Left lung (tissue), 14 donors: Measurements from ENCODE around the gene SASS6. TPM values are rescaled to one million over a fixed set of nuclear protein-coding genes. Genes with fewer than 3 reads are reported as not detected.

Experiments
- ATAC-seq: fragments of 200-7000 bp; cut with Tn5 transposase; one replicate; pipeline ENCODE4 v1.9.1; 2020; ENCODE audit warnings: moderate library complexity
- DNase-seq, 4 donors: peaks; one replicate each; pipeline ENCODE4 v3.0.0-alpha.2; 2013 to 2020
- H3K27ac ChIP-seq, 2 donors: fragments of 200-600 bp; sonication (generic) in 1 of 2; one replicate each; pipeline versions ENCODE4 v1.5.0 to v1.8.0; 2020 to 2021
- H3K27me3 ChIP-seq, 2 donors: fragments of 200-600 bp; sonication (generic) in 1 of 2; one replicate each; pipeline versions ENCODE4 v1.5.0 to v1.8.0; 2020 to 2021
- H3K36me3 ChIP-seq, 2 donors: fragments of 200-600 bp; sonication (generic) in 1 of 2; one replicate each; pipeline versions ENCODE4 v1.5.0 to v1.8.0; 2020 to 2021
- H3K4me1 ChIP-seq, 2 donors: fragments of 200-600 bp; one replicate each; pipeline ENCODE4 v1.8.0; 2021
- H3K4me3 ChIP-seq, 2 donors: fragments of 200-600 bp; sonication (generic) in 1 of 2; one replicate each; pipeline versions ENCODE4 v1.5.0 to v1.8.0; 2020 to 2021; ENCODE audit warnings: mild to moderate bottlenecking in 1 of 2
- H3K9me3 ChIP-seq, 2 donors: fragments of 200-600 bp; sonication (generic) in 1 of 2; one replicate each; pipeline versions ENCODE4 v1.5.0 to v1.8.0; 2020 to 2021
- intact Hi-C, 2 donors: fragments of 100-400 bp; cut with DNase I; formaldehyde crosslinking; loops; one replicate each; pipeline versions ENCODE4 v1.11.2 to v1.14.2; 2022
- long read RNA-seq, 12 donors: library from polyadenylated mRNA in 2 of 12; unstranded in 2 of 12; transcript quantifications; one replicate each; pipeline ENCODE4 v2.0.0 and lab custom pipeline, GENCODE V29; 2019 to 2026
- polyA plus RNA-seq, 6 donors: library from polyadenylated mRNA; unstranded; fragments of 120-200 nt; gene quantifications; one replicate each; pipeline ENCODE4 v1.2.1, GENCODE V29; 2013; ENCODE audit not compliant: insufficient read length in 6 of 6
- total RNA-seq, 2 donors: library from RNA; stranded (reverse); fragmentation: NEBNext Ultra II Directional; extraction: Animal tissue kit (Norgen Biotek cat#: 25700); gene quantifications; one replicate each; pipeline ENCODE4 v1.2.1, GENCODE V29; 2021
- TF ChIP-seq, protein P1 (sequence below), 2 donors: fragments of 200-600 bp; sonication (generic) in 1 of 2; IDR thresholded peaks; one replicate each; pipeline versions ENCODE4 v1.5.0 to v1.8.0; 2021; ENCODE audit warnings: antibody characterized with exemption in 2 of 2
- donor health status: DM: no; HTN: yes; CAD: no.
- donor health status: DM: no; HTN: no; CAD: no.

SASS6 gene, protein sequence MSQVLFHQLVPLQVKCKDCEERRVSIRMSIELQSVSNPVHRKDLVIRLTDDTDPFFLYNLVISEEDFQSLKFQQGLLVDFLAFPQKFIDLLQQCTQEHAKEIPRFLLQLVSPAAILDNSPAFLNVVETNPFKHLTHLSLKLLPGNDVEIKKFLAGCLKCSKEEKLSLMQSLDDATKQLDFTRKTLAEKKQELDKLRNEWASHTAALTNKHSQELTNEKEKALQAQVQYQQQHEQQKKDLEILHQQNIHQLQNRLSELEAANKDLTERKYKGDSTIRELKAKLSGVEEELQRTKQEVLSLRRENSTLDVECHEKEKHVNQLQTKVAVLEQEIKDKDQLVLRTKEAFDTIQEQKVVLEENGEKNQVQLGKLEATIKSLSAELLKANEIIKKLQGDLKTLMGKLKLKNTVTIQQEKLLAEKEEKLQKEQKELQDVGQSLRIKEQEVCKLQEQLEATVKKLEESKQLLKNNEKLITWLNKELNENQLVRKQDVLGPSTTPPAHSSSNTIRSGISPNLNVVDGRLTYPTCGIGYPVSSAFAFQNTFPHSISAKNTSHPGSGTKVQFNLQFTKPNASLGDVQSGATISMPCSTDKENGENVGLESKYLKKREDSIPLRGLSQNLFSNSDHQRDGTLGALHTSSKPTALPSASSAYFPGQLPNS
- total RNA-seq (1 to 10 TPM; 3.1 to 3.7 TPM), polyA plus RNA-seq (1 to 10 TPM; 7.8 to 9.9 (median 8.6) TPM)
- long read RNA-seq, donor 1, partial matches to known transcripts: 47 of 55 reads
- long read RNA-seq, donor 1, other reads (novel, unspliced or antisense): 8 of 55 reads
- long read RNA-seq, donor 2: 0 reads
- long read RNA-seq, donor 3, partial matches to known transcripts: 5 of 5 reads
- long read RNA-seq, donor 3, other reads (novel, unspliced or antisense): 0 of 5 reads
- long read RNA-seq, donor 4, partial matches to known transcripts: 7 of 8 reads
- long read RNA-seq, donor 4, other reads (novel, unspliced or antisense): 1 of 8 reads
- long read RNA-seq, donor 5, partial matches to known transcripts: 26 of 26 reads
- long read RNA-seq, donor 5, other reads (novel, unspliced or antisense): 0 of 26 reads
- long read RNA-seq, donor 6: 0 reads
- long read RNA-seq, donor 7, partial matches to known transcripts: 45 of 45 reads
- long read RNA-seq, donor 7, other reads (novel, unspliced or antisense): 0 of 45 reads
- long read RNA-seq, donor 8, partial matches to known transcripts: 0 of 1 reads
- long read RNA-seq, donor 8, other reads (novel, unspliced or antisense): 0 of 1 reads
- long read RNA-seq, donor 9: 0 reads
- long read RNA-seq, donor 10, partial matches to known transcripts: 1 of 1 reads
- long read RNA-seq, donor 10, other reads (novel, unspliced or antisense): 0 of 1 reads
- long read RNA-seq, donor 11: 0 reads
- long read RNA-seq, donor 12, partial matches to known transcripts: 29 of 29 reads
- long read RNA-seq, donor 12, other reads (novel, unspliced or antisense): 0 of 29 reads

- no peaks in the 10 kb centered on the region for H3K27me3 ChIP-seq
- H3K4me1 ChIP-seq: peaks cover 6 to 31% of the 10 kb centered on the region in 2 donors
- H3K27ac ChIP-seq: peak within 1 kb of the TSS; percentile 74 to 83
- ATAC-seq (peak; percentile 99), DNase-seq (peak; percentile 95 to 98 (median 98))
- TF ChIP-seq, protein P1, sequence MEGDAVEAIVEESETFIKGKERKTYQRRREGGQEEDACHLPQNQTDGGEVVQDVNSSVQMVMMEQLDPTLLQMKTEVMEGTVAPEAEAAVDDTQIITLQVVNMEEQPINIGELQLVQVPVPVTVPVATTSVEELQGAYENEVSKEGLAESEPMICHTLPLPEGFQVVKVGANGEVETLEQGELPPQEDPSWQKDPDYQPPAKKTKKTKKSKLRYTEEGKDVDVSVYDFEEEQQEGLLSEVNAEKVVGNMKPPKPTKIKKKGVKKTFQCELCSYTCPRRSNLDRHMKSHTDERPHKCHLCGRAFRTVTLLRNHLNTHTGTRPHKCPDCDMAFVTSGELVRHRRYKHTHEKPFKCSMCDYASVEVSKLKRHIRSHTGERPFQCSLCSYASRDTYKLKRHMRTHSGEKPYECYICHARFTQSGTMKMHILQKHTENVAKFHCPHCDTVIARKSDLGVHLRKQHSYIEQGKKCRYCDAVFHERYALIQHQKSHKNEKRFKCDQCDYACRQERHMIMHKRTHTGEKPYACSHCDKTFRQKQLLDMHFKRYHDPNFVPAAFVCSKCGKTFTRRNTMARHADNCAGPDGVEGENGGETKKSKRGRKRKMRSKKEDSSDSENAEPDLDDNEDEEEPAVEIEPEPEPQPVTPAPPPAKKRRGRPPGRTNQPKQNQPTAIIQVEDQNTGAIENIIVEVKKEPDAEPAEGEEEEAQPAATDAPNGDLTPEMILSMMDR (IDR thresholded peaks at IDR 0.05): peak in 1 of 2 donors; percentile 32
- no peaks in the 10 kb centered on the region for H3K9me3 ChIP-seq
- H3K4me3 ChIP-seq: peak within 1 kb of the TSS; percentile 71 to 90
- peaks cover 0 to 12% of the 10 kb centered on the region in 2 donors for H3K36me3 ChIP-seq
- intact Hi-C loops: no loop called here
Measured at GRCh38 chr1:100132566-100133477, at the start of gene SASS6, which contains the start of gene TRMT13. SASS6 (minus strand) TSS chr1:100132930; CDS start chr1:100132814, 116 bp downstream. TRMT13 (plus strand) TSS chr1:100133163; CDS start chr1:100133169, 6 bp downstream.

- no peak within 1 kb of the TSS for H3K4me3 ChIP-seq
- H3K36me3 ChIP-seq: no peaks in the 10 kb centered on the region
- no peaks in the 10 kb centered on the region for H3K9me3 ChIP-seq
- no peak within 1 kb of the TSS for H3K27ac ChIP-seq
- intact Hi-C loops: no loop called here
- ATAC-seq: no peak
- no peak for DNase-seq
- H3K27me3 ChIP-seq: no peaks in the 10 kb centered on the region
- H3K4me1 ChIP-seq: no peaks in the 10 kb centered on the region
- TF ChIP-seq, protein P1 (IDR thresholded peaks at IDR 0.05): no peak
Measured at GRCh38 chr1:100178091-100178490, 45.4 kb upstream of the SASS6 start, which contains the start of gene LRRC39. LRRC39 (minus strand) TSS chr1:100178256; CDS start chr1:100168516, 9,740 bp downstream.

DNA sequence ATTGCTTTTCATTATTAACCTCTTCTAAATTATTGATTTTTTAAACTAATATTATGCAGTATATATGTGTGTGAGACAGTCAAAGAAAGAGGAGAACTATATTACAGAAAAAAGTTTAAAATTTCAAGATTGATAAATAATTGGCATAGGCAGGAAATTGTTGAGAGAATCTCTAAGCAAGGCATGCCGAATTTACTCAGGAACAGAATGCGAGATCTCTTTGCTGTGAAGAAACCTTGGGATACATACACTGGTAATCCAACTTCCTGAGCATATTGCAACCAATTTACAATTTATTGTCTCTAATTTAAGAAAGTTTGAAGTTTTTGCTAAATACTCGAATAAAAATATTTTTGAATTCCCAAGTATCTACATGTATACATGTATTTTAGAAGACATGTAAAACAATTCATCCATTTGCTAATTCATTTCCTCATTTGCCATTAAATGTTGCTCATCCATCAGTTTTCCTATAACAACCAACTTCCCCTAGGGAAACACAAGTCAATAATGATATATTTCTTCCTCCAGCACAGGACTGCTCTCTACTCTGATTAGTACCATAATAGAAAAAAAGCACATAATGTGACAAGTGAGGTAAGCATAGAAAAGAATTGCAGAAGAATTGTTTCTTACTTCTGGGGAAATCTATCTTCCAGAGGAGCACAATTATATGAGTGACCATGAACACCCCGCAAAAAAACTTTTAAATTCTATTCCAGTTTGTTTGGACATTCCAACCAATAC, 44.7 kb upstream of the SASS6 start:
- H3K27me3 ChIP-seq: no peaks in the 10 kb centered on the region
- H3K9me3 ChIP-seq: no peaks in the 10 kb centered on the region
- ATAC-seq: no peak
- H3K36me3 ChIP-seq: no peaks in the 10 kb centered on the region
- TF ChIP-seq, protein P1 (IDR thresholded peaks at IDR 0.05): no peak
- no peak overlapping the region for H3K27ac ChIP-seq
- intact Hi-C loops: no loop called here
- H3K4me3 ChIP-seq: no peak overlapping the region
- H3K4me1 ChIP-seq: no peaks in the 10 kb centered on the region
- DNase-seq: no peak
